Tibial artery (tissue), 4 donors: ENCODE measurements around the gene ERCC6.

Experiments used
- DNase-seq, 2 donors: peaks; one replicate each; pipeline ENCODE4 v3.0.0-alpha.2; 2019
- H3K27ac ChIP-seq, 2 donors: fragments of 200-600 bp; sonication (generic) in 1 of 2; 1 replicate in 1 of 2; 2 replicates in 1 of 2; pipeline ENCODE4 v1.5.1; 2018 to 2019; ENCODE audit warnings: mild to moderate bottlenecking in 1 of 2
- H3K27me3 ChIP-seq, 2 donors: fragments of 200-600 bp; sonication (generic) in 1 of 2; one replicate each; pipeline versions ENCODE4 v1.5.1 to v1.6.0; 2016 to 2019
- H3K36me3 ChIP-seq, 3 donors: fragments of 200-600 bp; sonication (generic) in 2 of 3; one replicate each; pipeline ENCODE4 v1.5.1; 2016 to 2019; ENCODE audit warnings: mild to moderate bottlenecking in 2 of 3
- H3K4me1 ChIP-seq, 4 donors: fragments of 200-600 bp; sonication (generic) in 2 of 4; 1 replicate in 3 of 4; 2 replicates in 1 of 4; pipeline ENCODE4 v1.5.1; 2016 to 2019
- H3K4me3 ChIP-seq, 2 donors: fragments of 200-600 bp; sonication (generic) in 1 of 2; 1 replicate in 1 of 2; 2 replicates in 1 of 2; pipeline ENCODE4 v1.5.1; 2018 to 2019; ENCODE audit warnings: mild to moderate bottlenecking in 2 of 2
- H3K9me3 ChIP-seq, 3 donors: fragments of 200-600 bp; sonication (generic) in 1 of 3; one replicate each; pipeline ENCODE4 v1.5.1; 2016 to 2019
- intact Hi-C: fragments of 100-400 bp; cut with DNase I; formaldehyde crosslinking; loops from one replicate; pipeline ENCODE4 v1.15.0; 2023; ENCODE audit warnings: low total_unique reads
- TF ChIP-seq, protein P1 (sequence below), 2 experiments: fragments of 200-600 bp in 1 of 2; fragments of 450-650 bp in 1 of 2; IDR thresholded peaks; one replicate each; pipeline ENCODE4 v1.5.1; 2017 to 2019; ENCODE audit warnings: antibody characterized with exemption in 2 of 2, mild to moderate bottlenecking in 1 of 2, moderate library complexity in 1 of 2

Gene ERCC6

DNA sequence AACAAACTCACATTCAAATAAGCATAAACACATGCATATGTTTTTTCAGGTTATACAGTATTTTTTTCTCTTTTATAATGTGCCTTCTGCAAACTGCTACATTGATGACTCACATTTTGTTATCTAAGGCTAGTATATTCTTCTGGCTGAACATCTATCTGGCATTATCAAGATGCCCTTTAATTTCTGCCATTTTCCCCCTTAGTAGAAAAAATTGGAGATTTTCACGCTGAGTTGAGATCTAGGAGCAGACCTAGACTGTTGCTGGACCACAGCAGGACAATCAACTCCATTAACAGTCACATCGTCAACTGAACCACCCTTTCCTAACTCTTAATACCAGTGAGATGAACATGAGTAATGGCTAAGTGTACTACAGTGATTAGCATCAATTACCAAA, 41.6 kb downstream of the ERCC6 start:
- Histone ChIP-seq H3K4me3 (no peak overlapping the region), H3K27ac (no peak overlapping the region), H3K27me3 (no peaks in the 10 kb centered on the region), H3K4me1 (no peaks in the 10 kb centered on the region), H3K9me3 (no peaks in the 10 kb centered on the region), H3K36me3 (peaks cover 7 to 16% (median 10%) of the 10 kb centered on the region in 3 donors)
- intact Hi-C loops = no loop called here
- TF ChIP-seq, protein P1, sequence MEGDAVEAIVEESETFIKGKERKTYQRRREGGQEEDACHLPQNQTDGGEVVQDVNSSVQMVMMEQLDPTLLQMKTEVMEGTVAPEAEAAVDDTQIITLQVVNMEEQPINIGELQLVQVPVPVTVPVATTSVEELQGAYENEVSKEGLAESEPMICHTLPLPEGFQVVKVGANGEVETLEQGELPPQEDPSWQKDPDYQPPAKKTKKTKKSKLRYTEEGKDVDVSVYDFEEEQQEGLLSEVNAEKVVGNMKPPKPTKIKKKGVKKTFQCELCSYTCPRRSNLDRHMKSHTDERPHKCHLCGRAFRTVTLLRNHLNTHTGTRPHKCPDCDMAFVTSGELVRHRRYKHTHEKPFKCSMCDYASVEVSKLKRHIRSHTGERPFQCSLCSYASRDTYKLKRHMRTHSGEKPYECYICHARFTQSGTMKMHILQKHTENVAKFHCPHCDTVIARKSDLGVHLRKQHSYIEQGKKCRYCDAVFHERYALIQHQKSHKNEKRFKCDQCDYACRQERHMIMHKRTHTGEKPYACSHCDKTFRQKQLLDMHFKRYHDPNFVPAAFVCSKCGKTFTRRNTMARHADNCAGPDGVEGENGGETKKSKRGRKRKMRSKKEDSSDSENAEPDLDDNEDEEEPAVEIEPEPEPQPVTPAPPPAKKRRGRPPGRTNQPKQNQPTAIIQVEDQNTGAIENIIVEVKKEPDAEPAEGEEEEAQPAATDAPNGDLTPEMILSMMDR (IDR thresholded peaks at IDR 0.05) = no peak
- DNase-seq = no peak

DNA sequence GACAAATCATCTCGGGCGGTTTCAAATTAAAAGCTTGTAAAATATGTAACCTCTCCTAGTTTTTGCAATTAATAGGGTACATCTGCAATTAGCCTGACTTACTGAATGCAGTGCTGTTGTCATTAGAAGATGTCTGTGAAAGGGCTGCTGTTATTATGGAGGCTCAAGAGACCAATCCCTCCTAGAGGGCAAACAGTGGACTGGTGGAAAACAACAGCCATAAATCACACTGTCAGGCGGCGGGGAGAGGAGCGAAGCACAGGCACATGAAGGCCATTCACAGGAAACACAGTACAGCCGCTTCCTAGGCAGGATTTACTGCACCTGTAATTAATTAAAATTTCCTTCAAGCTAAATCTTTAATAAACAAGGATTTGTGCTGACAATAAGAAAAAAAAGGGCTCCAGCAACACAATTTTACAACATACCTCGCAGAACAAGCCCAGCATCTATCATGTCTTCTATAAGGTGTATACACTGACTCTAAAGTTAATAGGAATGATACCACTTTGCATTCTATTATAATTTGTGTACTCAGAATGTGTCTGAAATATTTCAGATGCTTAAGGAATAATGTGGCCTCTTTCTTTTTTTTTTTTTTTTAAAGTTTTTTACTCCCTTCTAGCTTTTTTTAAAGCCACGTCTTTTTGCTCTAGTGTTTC, 50.7 kb downstream of the ERCC6 start:
- no peak for DNase-seq
- Histone ChIP-seq H3K9me3 (no peaks in the 10 kb centered on the region), H3K36me3 (peaks cover 0 to 12% (median 2%) of the 10 kb centered on the region in 3 donors), H3K4me1 (peaks cover 0 to 4% (median 0%) of the 10 kb centered on the region in 4 donors), H3K4me3 (no peak overlapping the region), H3K27me3 (no peaks in the 10 kb centered on the region), H3K27ac (no peak overlapping the region)
- intact Hi-C loops = no loop called here
- TF ChIP-seq, protein P1 (IDR thresholded peaks at IDR 0.05) = no peak

DNA sequence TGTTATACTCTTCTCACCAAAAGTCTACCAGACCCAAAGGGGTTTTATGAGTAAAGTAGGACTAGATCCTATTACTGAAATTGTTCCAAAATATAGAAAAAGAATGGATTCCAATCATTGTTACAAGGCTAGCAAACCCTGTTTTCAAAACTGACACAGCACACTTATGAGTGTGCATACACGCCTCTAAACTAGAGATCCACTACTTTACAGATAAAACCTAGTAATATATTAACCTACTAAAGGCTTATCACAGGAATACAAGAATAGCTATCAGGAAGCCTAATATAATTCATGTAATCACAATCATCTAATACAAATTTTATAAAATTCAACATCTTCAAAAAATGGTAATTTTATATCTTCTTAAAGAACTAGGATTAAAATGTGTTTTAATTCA, 52.2 kb downstream of the ERCC6 start:
- Histone ChIP-seq H3K27ac (no peak overlapping the region), H3K9me3 (no peaks in the 10 kb centered on the region), H3K4me1 (peaks cover 0 to 4% (median 0%) of the 10 kb centered on the region in 4 donors), H3K4me3 (no peak overlapping the region), H3K27me3 (no peaks in the 10 kb centered on the region), H3K36me3 (peaks cover 14 to 25% (median 15%) of the 10 kb centered on the region in 3 donors)
- TF ChIP-seq, protein P1 (IDR thresholded peaks at IDR 0.05) = no peak
- no peak for DNase-seq
- intact Hi-C loops = no loop called here

DNA sequence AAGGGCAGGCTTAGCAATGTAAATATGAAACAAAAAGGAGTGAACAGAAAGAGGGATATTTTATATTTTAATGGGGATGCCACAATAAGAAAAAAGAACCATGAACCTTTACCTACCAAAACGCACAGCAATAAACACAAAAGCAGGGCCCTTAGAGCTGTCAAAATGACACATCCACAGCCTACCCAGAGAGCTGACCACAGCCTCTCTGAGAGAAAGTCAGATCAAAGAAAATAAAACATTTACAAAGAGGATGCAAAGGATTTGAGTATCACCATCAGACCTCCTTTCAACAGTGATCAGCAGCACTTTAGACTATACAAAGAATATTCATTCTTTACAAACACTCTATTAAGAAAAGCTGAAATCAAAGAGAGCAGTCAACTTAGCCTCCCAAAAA, 52.9 kb downstream of the ERCC6 start:
- intact Hi-C loops = no loop called here

DNA sequence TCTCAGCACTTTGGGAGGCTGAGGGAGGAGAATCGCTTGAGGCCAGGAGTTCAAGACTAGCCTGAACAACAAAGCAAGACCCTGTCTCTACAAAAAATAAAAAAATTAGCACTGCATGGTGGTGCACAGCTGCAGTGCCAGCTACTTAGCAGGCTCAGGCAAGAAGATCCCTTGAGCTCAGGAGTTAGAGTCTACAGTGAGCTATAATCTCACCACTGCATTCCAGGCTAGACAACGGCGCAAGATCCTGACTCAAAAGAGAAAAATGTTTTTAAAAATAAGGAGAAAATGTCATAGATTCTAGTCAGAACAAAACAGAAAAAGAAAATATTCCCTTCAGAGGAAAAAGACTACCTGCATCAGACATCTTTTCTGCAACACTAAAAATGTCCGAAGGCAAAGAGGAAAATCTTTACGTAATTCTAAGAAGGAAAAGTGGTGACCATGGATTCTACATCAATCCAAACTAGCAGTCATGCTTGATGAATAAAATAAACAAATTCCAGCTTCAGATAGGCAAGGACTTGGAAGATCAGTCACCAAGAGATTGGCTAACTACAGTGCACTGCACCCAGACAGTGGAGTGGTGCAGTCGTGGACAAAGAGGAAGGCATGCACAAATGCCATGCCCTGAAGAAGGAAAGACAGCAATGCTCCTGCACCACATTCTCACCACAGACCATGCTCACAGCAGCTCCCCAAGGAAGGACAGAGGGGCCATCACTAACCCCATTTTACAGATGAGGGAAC, 54.3 kb downstream of the ERCC6 start:
- peaks cover 23 to 40% (median 33%) of the 10 kb centered on the region in 3 donors for H3K36me3 ChIP-seq
- TF ChIP-seq, protein P1 (IDR thresholded peaks at IDR 0.05) = no peak
- intact Hi-C loops = no loop called here

More for the DNA sequence above, 52.9 kb downstream of the ERCC6 start:
- no peak for DNase-seq
- no peaks in the 10 kb centered on the region for H3K9me3 ChIP-seq
- TF ChIP-seq, protein P1 (IDR thresholded peaks at IDR 0.05) = no peak
- H3K27me3 ChIP-seq = no peaks in the 10 kb centered on the region
- H3K4me1 ChIP-seq = peaks cover 0 to 4% (median 0%) of the 10 kb centered on the region in 4 donors
- H3K4me3 ChIP-seq = no peak overlapping the region
- H3K36me3 ChIP-seq = peaks cover 17 to 29% (median 20%) of the 10 kb centered on the region in 3 donors
- no peak overlapping the region for H3K27ac ChIP-seq

More for the DNA sequence above, 54.3 kb downstream of the ERCC6 start:
- Histone ChIP-seq H3K4me3 (no peak overlapping the region), H3K27me3 (no peaks in the 10 kb centered on the region), H3K27ac (no peak overlapping the region), H3K4me1 (peaks cover 0 to 4% (median 0%) of the 10 kb centered on the region in 4 donors), H3K9me3 (no peaks in the 10 kb centered on the region)
- DNase-seq = no peak
